22Rv1 (cell line): ENCODE results near the gene FAM227B.
"Not testable (repeated sequence)": the region's sequence is repeated elsewhere in the genome, so short reads cannot be mapped to it uniquely, and the experiment has no call there.

Experiments used
- H3K27ac ChIP-seq: fragments of 450-650 bp; 2 replicates; pipeline ENCODE4 v1.5.1; 2017
- CTCF ChIP-seq: fragments of 450-650 bp; IDR thresholded peaks from 2 replicates; pipeline ENCODE4 v1.5.1; 2017; ENCODE audit warnings: mild to moderate bottlenecking
- ZFX ChIP-seq: fragments of 450-650 bp; IDR thresholded peaks from 2 replicates; pipeline ENCODE4 v1.6.1; 2017; ENCODE audit warnings: antibody characterized with exemption, borderline replicate concordance

FAM227B gene

GRCh38 chr15:49570672-49571071 lies 49.9 kb downstream of the FAM227B start:
- H3K27ac ChIP-seq: no peak overlapping the region
- TF ChIP-seq CTCF: no peak
- TF ChIP-seq ZFX: no peak

- H3K27ac ChIP-seq: no peak overlapping the region
- TF ChIP-seq ZFX: no peak
- TF ChIP-seq CTCF: no peak
These were observed 50.4 kb downstream of the FAM227B start for GRCh38 chr15:49570174-49570573.

- TF ChIP-seq CTCF: no peak
- TF ChIP-seq ZFX: no peak
- no peak overlapping the region for H3K27ac ChIP-seq
These were observed 60.6 kb downstream of the FAM227B start for GRCh38 chr15:49560045-49560444.

- H3K27ac ChIP-seq: no peak overlapping the region
- TF ChIP-seq ZFX (no peak), CTCF (no peak)
These were observed 61.7 kb downstream of the FAM227B start for GRCh38 chr15:49558929-49559328.

GRCh38 chr15:49556437-49556836 lies 64.2 kb downstream of the FAM227B start:
- TF ChIP-seq CTCF (no peak), ZFX (no peak)
- H3K27ac ChIP-seq: no peak overlapping the region

- not testable (repeated sequence) for H3K27ac ChIP-seq
These were observed 70.3 kb downstream of the FAM227B start for GRCh38 chr15:49550342-49550741.

- TF ChIP-seq CTCF (no peak), ZFX (no peak)
- H3K27ac ChIP-seq: no peak overlapping the region
These were observed 82.1 kb downstream of the FAM227B start for GRCh38 chr15:49538520-49538919.

- TF ChIP-seq ZFX: no peak
- no peak for TF ChIP-seq CTCF
- H3K27ac ChIP-seq: no peak overlapping the region
These were observed 90.5 kb downstream of the FAM227B start for GRCh38 chr15:49530092-49530491.
